Natural killer cell (primary cell): ENCODE data around the gene WNT4. TPM values are rescaled to one million over a fixed set of nuclear protein-coding genes. Genes with fewer than 3 reads are reported as not detected.

Experiments
- ATAC-seq, 3 donors: fragments of 150-1000 bp in 2 of 3; fragments of 200-7000 bp in 1 of 3; cut with Tn5 transposase; 1 replicate in 1 of 3; 2 replicates in 2 of 3; pipeline ENCODE4 v1.10.0; 2021; ENCODE audit warnings: mild to moderate bottlenecking in 2 of 3, moderate library complexity in 2 of 3
- DNase-seq, 2 donors: peaks; one replicate each; pipeline versions ENCODE4 v3.0.0 to v3.0.0-alpha.2; 2013 to 2021; ENCODE audit warnings: mixed read lengths in 1 of 2
- H3K27ac ChIP-seq: one replicate; pipeline ENCODE4 v1.5.1; 2013; ENCODE audit warnings: mild to moderate bottlenecking, low read length
- H3K27me3 ChIP-seq: one replicate; pipeline ENCODE4 v1.6.1; 2013; ENCODE audit warnings: low read length; ENCODE audit not compliant: control insufficient read depth, insufficient read depth
- H3K36me3 ChIP-seq: one replicate; pipeline ENCODE4 v1.6.1; 2013; ENCODE audit warnings: low read length; ENCODE audit not compliant: control insufficient read depth, insufficient read depth
- H3K4me1 ChIP-seq: one replicate; pipeline ENCODE4 v1.6.1; 2013; ENCODE audit warnings: low read length; ENCODE audit not compliant: control insufficient read depth, insufficient read depth
- H3K4me3 ChIP-seq: one replicate; pipeline ENCODE4 v1.5.1; 2013; ENCODE audit warnings: low read length
- H3K9me3 ChIP-seq: one replicate; pipeline ENCODE4 v1.6.1; 2013; ENCODE audit warnings: low read length; ENCODE audit not compliant: control insufficient read depth, insufficient read depth
- H3K27ac Mint-ChIP-seq, 2 donors: one replicate each; pipeline ENCODE4 v1.8.0; 2022; ENCODE audit warnings: mild to moderate bottlenecking in 2 of 2, mixed read lengths in 2 of 2, moderate library complexity in 1 of 2
- H3K27me3 Mint-ChIP-seq, 2 donors: one replicate each; pipeline ENCODE4 v1.8.0; 2022; ENCODE audit warnings: low read depth in 2 of 2, mixed read lengths in 2 of 2
- H3K36me3 Mint-ChIP-seq: one replicate; pipeline ENCODE4 v1.8.0; 2022; ENCODE audit warnings: mixed read lengths
- H3K4me1 Mint-ChIP-seq, 2 donors: one replicate each; pipeline ENCODE4 v1.8.0; 2022; ENCODE audit warnings: mixed read lengths in 2 of 2
- H3K4me3 Mint-ChIP-seq: one replicate; pipeline ENCODE4 v1.8.0; 2022; ENCODE audit warnings: mild to moderate bottlenecking, moderate library complexity, mixed read lengths
- H3K9me3 Mint-ChIP-seq, 2 donors: one replicate each; pipeline ENCODE4 v1.8.0; 2022; ENCODE audit warnings: mixed read lengths in 2 of 2
- WGBS: methylation state at CpG from one replicate; pipeline ENCODE4 v1.1.7; 2013; ENCODE audit warnings: missing lambda C conversion rate; ENCODE audit not compliant: insufficient coverage; 5-methylcytosine and 5-hydroxymethylcytosine counted together
- intact Hi-C: fragments of 100-400 bp; cut with micrococcal nuclease; formaldehyde crosslinking; loops from one replicate; pipeline ENCODE4 v1.14.2; 2022
- total RNA-seq, 4 donors: library from RNA; stranded (reverse); fragments of 120-200 nt in 1 of 4; gene quantifications; one replicate each; pipeline versions ENCODE4 v1.2.3 to v1.2.4, GENCODE V29; 2013 to 2022
- TF ChIP-seq, protein P1 (sequence below): fragments of 200-600 bp; IDR thresholded peaks from one replicate; pipeline ENCODE4 v1.8.0; 2022; ENCODE audit warnings: antibody characterized with exemption

The WNT4 gene
- total RNA-seq, 3 donors from 2014 or later (not counting 1 experiment from before 2014, with no cell fraction given): not detected

DNA sequence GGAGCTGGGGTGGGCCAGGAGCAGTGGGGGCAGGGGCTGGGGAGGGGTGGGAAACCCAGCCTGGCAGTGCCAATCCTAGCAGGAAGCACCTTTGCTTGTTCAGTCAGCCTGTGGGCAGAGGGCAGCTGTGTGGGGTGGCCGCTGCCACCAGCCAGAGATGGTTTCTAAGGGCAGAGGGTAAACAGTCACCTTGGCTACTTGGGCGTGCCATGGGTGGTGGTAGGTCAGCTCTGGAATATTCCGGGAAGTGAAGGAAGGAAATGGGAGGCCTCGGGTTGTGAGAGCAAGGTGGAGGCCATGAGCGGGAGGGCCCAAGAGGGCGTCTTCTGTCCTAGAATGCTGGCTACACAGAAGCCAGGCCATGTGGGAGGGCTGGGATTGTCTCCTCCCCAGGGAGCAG lies 20.7 kb upstream of the WNT4 start:
- 47% methylated on average over 6 of the region's 6 CpGs for WGBS
- H3K27ac ChIP-seq: no peak overlapping the region
- peaks cover 4% of the 10 kb centered on the region for H3K4me1 ChIP-seq
- no peaks in the 10 kb centered on the region for H3K9me3 ChIP-seq
- H3K27me3 Mint-ChIP-seq: no peaks in the 10 kb centered on the region
- H3K36me3 ChIP-seq: no peaks in the 10 kb centered on the region
- H3K4me3 Mint-ChIP-seq: no peak overlapping the region
- H3K4me1 Mint-ChIP-seq: peaks cover 3% of the 10 kb centered on the region in 2 donors
- no peaks in the 10 kb centered on the region for H3K27me3 ChIP-seq
- no peaks in the 10 kb centered on the region for H3K36me3 Mint-ChIP-seq
- no peak overlapping the region for H3K4me3 ChIP-seq
- ATAC-seq: no peak
- no peak overlapping the region for H3K27ac Mint-ChIP-seq
- no peak for DNase-seq
- intact Hi-C loops: no loop called here
- H3K9me3 Mint-ChIP-seq: no peaks in the 10 kb centered on the region
- TF ChIP-seq, protein P1, sequence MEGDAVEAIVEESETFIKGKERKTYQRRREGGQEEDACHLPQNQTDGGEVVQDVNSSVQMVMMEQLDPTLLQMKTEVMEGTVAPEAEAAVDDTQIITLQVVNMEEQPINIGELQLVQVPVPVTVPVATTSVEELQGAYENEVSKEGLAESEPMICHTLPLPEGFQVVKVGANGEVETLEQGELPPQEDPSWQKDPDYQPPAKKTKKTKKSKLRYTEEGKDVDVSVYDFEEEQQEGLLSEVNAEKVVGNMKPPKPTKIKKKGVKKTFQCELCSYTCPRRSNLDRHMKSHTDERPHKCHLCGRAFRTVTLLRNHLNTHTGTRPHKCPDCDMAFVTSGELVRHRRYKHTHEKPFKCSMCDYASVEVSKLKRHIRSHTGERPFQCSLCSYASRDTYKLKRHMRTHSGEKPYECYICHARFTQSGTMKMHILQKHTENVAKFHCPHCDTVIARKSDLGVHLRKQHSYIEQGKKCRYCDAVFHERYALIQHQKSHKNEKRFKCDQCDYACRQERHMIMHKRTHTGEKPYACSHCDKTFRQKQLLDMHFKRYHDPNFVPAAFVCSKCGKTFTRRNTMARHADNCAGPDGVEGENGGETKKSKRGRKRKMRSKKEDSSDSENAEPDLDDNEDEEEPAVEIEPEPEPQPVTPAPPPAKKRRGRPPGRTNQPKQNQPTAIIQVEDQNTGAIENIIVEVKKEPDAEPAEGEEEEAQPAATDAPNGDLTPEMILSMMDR: no peak

DNA sequence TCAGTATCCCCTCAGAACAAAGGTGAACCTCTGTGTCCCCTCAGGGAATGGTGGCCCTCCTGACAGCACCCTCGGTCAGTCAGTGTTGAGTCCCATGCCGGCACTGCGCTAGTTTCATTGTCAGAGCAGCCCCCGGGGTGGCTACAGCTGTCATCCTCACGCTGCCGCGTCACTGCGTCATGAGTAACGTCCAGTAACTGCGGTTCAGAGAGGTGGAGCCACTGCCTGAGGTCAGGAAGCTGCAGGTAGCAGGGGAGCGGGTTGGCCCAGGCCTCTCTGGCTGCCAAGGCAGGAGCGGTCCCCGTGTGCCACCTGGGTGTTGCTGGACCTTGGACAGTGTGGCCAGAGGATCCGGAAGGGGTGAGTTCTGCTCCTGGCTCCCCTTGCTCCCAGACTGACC lies 20.2 kb upstream of the WNT4 start:
- no peak overlapping the region for H3K4me3 Mint-ChIP-seq
- H3K36me3 Mint-ChIP-seq: no peaks in the 10 kb centered on the region
- whole genome bisulfite sequencing: 71% methylated on average over 14 of the region's 14 CpGs
- Histone ChIP-seq H3K4me3 (no peak overlapping the region), H3K27ac (no peak overlapping the region), H3K4me1 (peaks cover under 1% of the 10 kb centered on the region), H3K9me3 (no peaks in the 10 kb centered on the region), H3K36me3 (no peaks in the 10 kb centered on the region), H3K27me3 (no peaks in the 10 kb centered on the region)
- H3K9me3 Mint-ChIP-seq: no peaks in the 10 kb centered on the region
- TF ChIP-seq, protein P1: no peak
- no peaks in the 10 kb centered on the region for H3K4me1 Mint-ChIP-seq
- no peaks in the 10 kb centered on the region for H3K27me3 Mint-ChIP-seq
- no peak overlapping the region for H3K27ac Mint-ChIP-seq
- DNase-seq: no peak
- no peak for ATAC-seq
- intact Hi-C loops: no loop called here

DNA sequence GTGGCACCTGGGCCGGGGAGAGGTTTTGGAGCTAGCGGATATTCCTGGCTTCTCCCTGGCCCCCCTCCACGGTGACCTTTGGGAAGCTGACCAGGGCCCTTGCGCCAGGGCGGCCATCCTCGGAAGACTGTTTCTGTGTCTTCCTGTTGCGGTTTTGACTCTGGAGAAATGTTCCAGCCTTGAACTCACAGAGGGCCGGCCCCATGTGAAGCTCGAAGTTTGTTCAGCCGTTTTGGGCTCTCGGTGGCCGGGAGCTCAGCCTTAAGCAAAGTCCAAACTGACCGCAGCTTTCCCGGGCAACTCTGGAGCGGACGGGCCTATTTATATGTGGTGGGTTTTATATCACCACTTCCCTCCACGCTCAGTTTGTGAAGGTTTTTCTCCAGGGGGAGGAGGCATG lies 17.0 kb upstream of the WNT4 start:
- no peaks in the 10 kb centered on the region for H3K9me3 ChIP-seq
- H3K27me3 ChIP-seq: no peaks in the 10 kb centered on the region
- intact Hi-C loops: no loop called here
- H3K27ac Mint-ChIP-seq: no peak overlapping the region
- no peaks in the 10 kb centered on the region for H3K27me3 Mint-ChIP-seq
- H3K9me3 Mint-ChIP-seq: no peaks in the 10 kb centered on the region
- ATAC-seq (no peak), DNase-seq (no peak)
- no peaks in the 10 kb centered on the region for H3K36me3 Mint-ChIP-seq
- H3K4me1 Mint-ChIP-seq: no peaks in the 10 kb centered on the region
- TF ChIP-seq, protein P1: no peak
- no peaks in the 10 kb centered on the region for H3K4me1 ChIP-seq
- WGBS: 87% methylated on average over 16 of the region's 17 CpGs
- no peak overlapping the region for H3K4me3 ChIP-seq
- H3K4me3 Mint-ChIP-seq: no peak overlapping the region
- H3K36me3 ChIP-seq: no peaks in the 10 kb centered on the region
- no peak overlapping the region for H3K27ac ChIP-seq

DNA sequence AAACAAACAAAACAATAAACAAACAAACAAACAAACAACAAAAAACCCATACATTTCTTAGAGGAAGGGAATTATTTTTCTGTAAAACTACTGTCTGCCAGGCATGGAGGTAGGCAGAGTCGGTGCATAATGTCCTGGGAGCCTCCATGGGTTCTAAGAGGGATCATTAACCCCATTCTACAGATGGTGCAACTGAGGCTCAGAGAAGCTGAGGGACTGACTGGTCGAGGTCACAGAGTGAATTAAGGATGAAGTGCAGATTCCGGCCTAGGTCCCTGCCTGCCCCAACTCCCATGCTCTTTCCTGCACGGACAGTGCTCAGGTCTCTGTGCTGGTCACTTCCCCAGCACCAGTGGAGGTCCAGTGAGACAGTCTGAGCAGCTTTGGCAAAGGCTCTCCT lies 15.8 kb upstream of the WNT4 start:
- Histone ChIP-seq H3K27ac (no peak overlapping the region), H3K36me3 (no peaks in the 10 kb centered on the region), H3K4me1 (no peaks in the 10 kb centered on the region), H3K4me3 (no peak overlapping the region), H3K9me3 (no peaks in the 10 kb centered on the region), H3K27me3 (no peaks in the 10 kb centered on the region)
- intact Hi-C loops: no loop called here
- WGBS: 82% methylated on average over 4 of the region's 4 CpGs
- no peaks in the 10 kb centered on the region for H3K36me3 Mint-ChIP-seq
- TF ChIP-seq, protein P1: no peak
- ATAC-seq: no peak
- no peak overlapping the region for H3K4me3 Mint-ChIP-seq
- peaks cover 0 to 7% of the 10 kb centered on the region in 2 donors for H3K4me1 Mint-ChIP-seq
- DNase-seq: no peak
- no peaks in the 10 kb centered on the region for H3K9me3 Mint-ChIP-seq
- peaks cover 0 to 3% of the 10 kb centered on the region in 2 donors for H3K27me3 Mint-ChIP-seq
- no peak overlapping the region for H3K27ac Mint-ChIP-seq
